Activated CD4-positive, alpha-beta T cell treated with anti-CD3 and anti-CD28 coated beads, Interleukin-2, amount 50 U/mL, for 4 hours (primary cell): ENCODE data around the gene RRP8.

Source experiments
- DNase-seq, 2 experiments: peaks; one replicate each; pipeline ENCODE4 v3.0.0-alpha.2; 2020

The RRP8 gene

GRCh38 chr11:6599449-6599848 is 4.0 kb downstream of the RRP8 start:
- DNase-seq = no peak

GRCh38 chr11:6598555-6598954 is 4.9 kb downstream of the RRP8 start:
- no peak for DNase-seq

- no peak for DNase-seq
These were observed 7.1 kb downstream of the RRP8 start for GRCh38 chr11:6596239-6596877.

GRCh38 chr11:6594142-6594768 is 9.2 kb downstream of the RRP8 start:
- no peak for DNase-seq

GRCh38 chr11:6588018-6588417 is 15.4 kb downstream of the RRP8 start:
- no peak for DNase-seq

- no peak for DNase-seq
These were observed 16.0 kb downstream of the RRP8 start for GRCh38 chr11:6587360-6587953.

- no peak for DNase-seq
These were observed 16.7 kb downstream of the RRP8 start for GRCh38 chr11:6586434-6587359.

GRCh38 chr11:6584528-6584927 is 18.9 kb downstream of the RRP8 start:
- DNase-seq = no peak

GRCh38 chr11:6583584-6583983 is 19.8 kb downstream of the RRP8 start:
- DNase-seq = no peak

- DNase-seq = no peak
These were observed 23.7 kb downstream of the RRP8 start for GRCh38 chr11:6579681-6580080.

GRCh38 chr11:6578134-6578533 is 25.3 kb downstream of the RRP8 start:
- no peak for DNase-seq

GRCh38 chr11:6576471-6577373 is 26.7 kb downstream of the RRP8 start:
- no peak for DNase-seq

GRCh38 chr11:6574816-6575715 is 28.4 kb downstream of the RRP8 start:
- no peak for DNase-seq

- DNase-seq = no peak
These were observed 31.2 kb downstream of the RRP8 start for GRCh38 chr11:6572215-6572614.

GRCh38 chr11:6571434-6572008 is 31.9 kb downstream of the RRP8 start:
- no peak for DNase-seq

GRCh38 chr11:6570691-6571427 is 32.6 kb downstream of the RRP8 start:
- no peak for DNase-seq

- DNase-seq = no peak
These were observed 33.7 kb downstream of the RRP8 start for GRCh38 chr11:6569706-6570105.

- no peak for DNase-seq
These were observed 35.1 kb downstream of the RRP8 start for GRCh38 chr11:6568191-6568918.

- DNase-seq = no peak
These were observed 36.1 kb downstream of the RRP8 start for GRCh38 chr11:6567371-6567745.
